HepG2 (cell line): ENCODE results near the gene BABAM1. TPM values are rescaled to one million over a fixed set of nuclear protein-coding genes. Genes with fewer than 3 reads are reported as not detected.

Experiments used
- EZH2 ChIP-seq: conservative IDR thresholded peaks from 2 replicates; pipeline ENCODE4 v1.6.1; 2012; ENCODE audit warnings: mild to moderate bottlenecking, low read depth, low read length, moderate library complexity
- FOXK2 ChIP-seq: fragments of 450-650 bp; IDR thresholded peaks from 2 replicates; pipeline ENCODE4 v1.6.1; 2016
- HDAC6 ChIP-seq: fragments of 200-600 bp; sonication (generic); IDR thresholded peaks from 2 replicates; pipeline ENCODE4 v1.7.0; 2017; ENCODE audit warnings: mild to moderate bottlenecking, antibody characterized with exemption, low read length, low read depth
- HOXD1 ChIP-seq: sonication (generic); formaldehyde crosslinking; IDR thresholded peaks from 2 replicates; pipeline ENCODE4 v1.5.0; 2020; ENCODE audit warnings: missing genetic modification reagents
- MAF1 ChIP-seq: sonication (generic); formaldehyde crosslinking; IDR thresholded peaks from 2 replicates; pipeline ENCODE4 v1.5.0; 2020; ENCODE audit warnings: missing genetic modification reagents, borderline replicate concordance
- MATR3 ChIP-seq: sonication (generic); formaldehyde crosslinking; IDR thresholded peaks from 2 replicates; pipeline ENCODE4 v1.4.0; 2020; ENCODE audit warnings: missing genetic modification reagents
- PHF21A ChIP-seq: sonication (generic); formaldehyde crosslinking; IDR thresholded peaks from 2 replicates; pipeline ENCODE4 v1.5.0; 2020; ENCODE audit warnings: mild to moderate bottlenecking, missing genetic modification reagents
- POLR2G ChIP-seq: fragments of 200-400 bp; formaldehyde crosslinking; IDR thresholded peaks from 2 replicates; pipeline ENCODE4 v1.6.1; 2018; ENCODE audit warnings: mild to moderate bottlenecking, low read depth, low read length, moderate library complexity
- ZNF12 ChIP-seq: sonication (generic); formaldehyde crosslinking; IDR thresholded peaks from 2 replicates; pipeline ENCODE4 v1.5.0; 2020; ENCODE audit warnings: missing genetic modification reagents
- ZNF501 ChIP-seq: sonication (generic); formaldehyde crosslinking; IDR thresholded peaks from 2 replicates; pipeline ENCODE4 v1.5.1; 2020; ENCODE audit warnings: mild to moderate bottlenecking, moderate library complexity, missing genetic modification reagents
- polyA plus RNA-seq, 8 experiments: library from polyadenylated mRNA; depleted of rRNA in 3 of 8; stranded (reverse) in 7 of 8; unstranded in 1 of 8; fragments of >200 nt; fragmentation: Illumina TruSeq in 4 of 8; extraction: Trizol in 4 of 8; gene quantifications; 2 replicates each; pipeline versions ENCODE4 v1.2.1 to v1.2.3, GENCODE V29; 2011 to 2016; ENCODE audit warnings: low read depth in 4 of 8, missing spikeins in 1 of 8, mixed read lengths in 1 of 8; ENCODE audit not compliant: insufficient read depth in 1 of 8
- total RNA-seq, 5 experiments: library from RNA; depleted of rRNA; stranded (reverse); fragments of >200 nt; fragmentation: Illumina TruSeq; extraction: Trizol; gene quantifications; 2 replicates each; pipeline ENCODE4 v1.2.3, GENCODE V29; 2016; ENCODE audit warnings: low read depth in 1 of 5
- TF ChIP-seq, protein P1 (sequence below): sonication (generic); formaldehyde crosslinking; conservative IDR thresholded peaks from 2 replicates; pipeline ENCODE4 v1.4.0; 2020; ENCODE audit warnings: mild to moderate bottlenecking, missing genetic modification reagents, moderate library complexity
- TF ChIP-seq, protein P2 (sequence below), 2 experiments: IDR thresholded peaks; 2 replicates each; pipeline ENCODE4 v1.6.1; 2011 to 2012; ENCODE audit warnings: low read length in 2 of 2, borderline replicate concordance in 1 of 2, low read depth in 1 of 2, mild to moderate bottlenecking in 1 of 2, moderate library complexity in 1 of 2
- TF ChIP-seq, protein P3 (sequence below): sonication (generic); formaldehyde crosslinking; IDR thresholded peaks from 2 replicates; pipeline ENCODE4 v1.4.0; 2020; ENCODE audit warnings: mild to moderate bottlenecking, missing genetic modification reagents
- TF ChIP-seq, protein P4 (sequence below): sonication (generic); formaldehyde crosslinking; IDR thresholded peaks from 2 replicates; pipeline ENCODE4 v1.4.0; 2020; ENCODE audit warnings: missing genetic modification reagents
- TF ChIP-seq, protein P5 (sequence below): IDR thresholded peaks from 2 replicates; pipeline ENCODE4 v1.6.1; 2016; ENCODE audit warnings: low read depth

BABAM1 gene
- total and polyA plus RNA-seq, 2 of the 13 experiments (the other 11 are each of a cell fraction or from before 2014, with no cell fraction given) = 70.0 to 82.0 TPM

DNA sequence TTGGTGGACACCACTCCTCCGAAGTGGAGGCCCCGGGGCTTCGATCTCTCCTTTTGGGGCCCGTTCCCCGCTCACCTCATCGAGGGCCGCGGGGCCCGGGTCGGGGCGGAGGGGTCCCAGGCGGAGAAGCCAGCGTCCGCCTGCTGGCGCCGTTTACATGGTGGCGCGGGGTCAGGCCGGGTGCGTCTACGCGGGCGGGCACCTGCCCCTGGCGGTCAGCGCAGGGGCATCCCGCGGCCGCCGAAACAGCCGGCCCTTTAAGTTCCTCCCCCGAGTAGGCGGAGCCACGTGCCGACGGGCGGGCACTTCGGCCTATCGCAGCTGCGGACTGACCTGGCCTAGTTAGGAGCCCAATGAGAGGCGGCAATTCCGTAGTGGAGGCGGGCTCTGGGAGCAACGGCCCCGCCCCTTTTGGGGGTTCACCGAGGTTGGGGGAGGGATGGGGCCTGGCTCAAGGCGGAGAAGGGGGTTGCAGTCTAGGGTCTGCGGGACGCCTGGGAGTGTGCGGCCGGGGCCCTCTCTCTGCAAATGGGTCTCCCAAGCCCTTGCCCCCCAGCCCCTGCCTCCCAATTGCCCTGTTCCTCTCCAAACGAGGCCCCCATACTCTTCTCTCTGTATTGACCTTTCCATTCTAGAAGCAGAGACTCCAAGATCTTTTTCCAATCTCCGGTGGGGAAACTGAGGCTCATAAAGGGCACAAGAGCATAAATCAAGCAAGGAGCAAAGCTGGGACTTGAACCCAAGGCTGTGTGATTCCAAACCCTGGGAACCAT, 36.1 kb downstream of the BABAM1 start, which contains the start of gene ABHD8 (continued):
- TF ChIP-seq, protein P1, sequence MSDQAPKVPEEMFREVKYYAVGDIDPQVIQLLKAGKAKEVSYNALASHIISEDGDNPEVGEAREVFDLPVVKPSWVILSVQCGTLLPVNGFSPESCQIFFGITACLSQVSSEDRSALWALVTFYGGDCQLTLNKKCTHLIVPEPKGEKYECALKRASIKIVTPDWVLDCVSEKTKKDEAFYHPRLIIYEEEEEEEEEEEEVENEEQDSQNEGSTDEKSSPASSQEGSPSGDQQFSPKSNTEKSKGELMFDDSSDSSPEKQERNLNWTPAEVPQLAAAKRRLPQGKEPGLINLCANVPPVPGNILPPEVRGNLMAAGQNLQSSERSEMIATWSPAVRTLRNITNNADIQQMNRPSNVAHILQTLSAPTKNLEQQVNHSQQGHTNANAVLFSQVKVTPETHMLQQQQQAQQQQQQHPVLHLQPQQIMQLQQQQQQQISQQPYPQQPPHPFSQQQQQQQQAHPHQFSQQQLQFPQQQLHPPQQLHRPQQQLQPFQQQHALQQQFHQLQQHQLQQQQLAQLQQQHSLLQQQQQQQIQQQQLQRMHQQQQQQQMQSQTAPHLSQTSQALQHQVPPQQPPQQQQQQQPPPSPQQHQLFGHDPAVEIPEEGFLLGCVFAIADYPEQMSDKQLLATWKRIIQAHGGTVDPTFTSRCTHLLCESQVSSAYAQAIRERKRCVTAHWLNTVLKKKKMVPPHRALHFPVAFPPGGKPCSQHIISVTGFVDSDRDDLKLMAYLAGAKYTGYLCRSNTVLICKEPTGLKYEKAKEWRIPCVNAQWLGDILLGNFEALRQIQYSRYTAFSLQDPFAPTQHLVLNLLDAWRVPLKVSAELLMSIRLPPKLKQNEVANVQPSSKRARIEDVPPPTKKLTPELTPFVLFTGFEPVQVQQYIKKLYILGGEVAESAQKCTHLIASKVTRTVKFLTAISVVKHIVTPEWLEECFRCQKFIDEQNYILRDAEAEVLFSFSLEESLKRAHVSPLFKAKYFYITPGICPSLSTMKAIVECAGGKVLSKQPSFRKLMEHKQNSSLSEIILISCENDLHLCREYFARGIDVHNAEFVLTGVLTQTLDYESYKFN (CRISPR knock-in tag) = no peak
- peak; percentile 77; the same call in 1 of the 2 replicates for TF ChIP-seq HOXD1
- TF ChIP-seq, protein P2, sequence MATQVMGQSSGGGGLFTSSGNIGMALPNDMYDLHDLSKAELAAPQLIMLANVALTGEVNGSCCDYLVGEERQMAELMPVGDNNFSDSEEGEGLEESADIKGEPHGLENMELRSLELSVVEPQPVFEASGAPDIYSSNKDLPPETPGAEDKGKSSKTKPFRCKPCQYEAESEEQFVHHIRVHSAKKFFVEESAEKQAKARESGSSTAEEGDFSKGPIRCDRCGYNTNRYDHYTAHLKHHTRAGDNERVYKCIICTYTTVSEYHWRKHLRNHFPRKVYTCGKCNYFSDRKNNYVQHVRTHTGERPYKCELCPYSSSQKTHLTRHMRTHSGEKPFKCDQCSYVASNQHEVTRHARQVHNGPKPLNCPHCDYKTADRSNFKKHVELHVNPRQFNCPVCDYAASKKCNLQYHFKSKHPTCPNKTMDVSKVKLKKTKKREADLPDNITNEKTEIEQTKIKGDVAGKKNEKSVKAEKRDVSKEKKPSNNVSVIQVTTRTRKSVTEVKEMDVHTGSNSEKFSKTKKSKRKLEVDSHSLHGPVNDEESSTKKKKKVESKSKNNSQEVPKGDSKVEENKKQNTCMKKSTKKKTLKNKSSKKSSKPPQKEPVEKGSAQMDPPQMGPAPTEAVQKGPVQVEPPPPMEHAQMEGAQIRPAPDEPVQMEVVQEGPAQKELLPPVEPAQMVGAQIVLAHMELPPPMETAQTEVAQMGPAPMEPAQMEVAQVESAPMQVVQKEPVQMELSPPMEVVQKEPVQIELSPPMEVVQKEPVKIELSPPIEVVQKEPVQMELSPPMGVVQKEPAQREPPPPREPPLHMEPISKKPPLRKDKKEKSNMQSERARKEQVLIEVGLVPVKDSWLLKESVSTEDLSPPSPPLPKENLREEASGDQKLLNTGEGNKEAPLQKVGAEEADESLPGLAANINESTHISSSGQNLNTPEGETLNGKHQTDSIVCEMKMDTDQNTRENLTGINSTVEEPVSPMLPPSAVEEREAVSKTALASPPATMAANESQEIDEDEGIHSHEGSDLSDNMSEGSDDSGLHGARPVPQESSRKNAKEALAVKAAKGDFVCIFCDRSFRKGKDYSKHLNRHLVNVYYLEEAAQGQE (IDR thresholded peaks at IDR 0.05; ENCODE audit: borderline replicate concordance in 1 of 2, low read depth in 1 of 2, low read length in 2 of 2) = no peak
- TF ChIP-seq, protein P3, sequence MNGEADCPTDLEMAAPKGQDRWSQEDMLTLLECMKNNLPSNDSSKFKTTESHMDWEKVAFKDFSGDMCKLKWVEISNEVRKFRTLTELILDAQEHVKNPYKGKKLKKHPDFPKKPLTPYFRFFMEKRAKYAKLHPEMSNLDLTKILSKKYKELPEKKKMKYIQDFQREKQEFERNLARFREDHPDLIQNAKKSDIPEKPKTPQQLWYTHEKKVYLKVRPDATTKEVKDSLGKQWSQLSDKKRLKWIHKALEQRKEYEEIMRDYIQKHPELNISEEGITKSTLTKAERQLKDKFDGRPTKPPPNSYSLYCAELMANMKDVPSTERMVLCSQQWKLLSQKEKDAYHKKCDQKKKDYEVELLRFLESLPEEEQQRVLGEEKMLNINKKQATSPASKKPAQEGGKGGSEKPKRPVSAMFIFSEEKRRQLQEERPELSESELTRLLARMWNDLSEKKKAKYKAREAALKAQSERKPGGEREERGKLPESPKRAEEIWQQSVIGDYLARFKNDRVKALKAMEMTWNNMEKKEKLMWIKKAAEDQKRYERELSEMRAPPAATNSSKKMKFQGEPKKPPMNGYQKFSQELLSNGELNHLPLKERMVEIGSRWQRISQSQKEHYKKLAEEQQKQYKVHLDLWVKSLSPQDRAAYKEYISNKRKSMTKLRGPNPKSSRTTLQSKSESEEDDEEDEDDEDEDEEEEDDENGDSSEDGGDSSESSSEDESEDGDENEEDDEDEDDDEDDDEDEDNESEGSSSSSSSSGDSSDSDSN (CRISPR knock-in tag) = peak; percentile 73
- no peak for TF ChIP-seq MAF1
- TF ChIP-seq PHF21A (CRISPR knock-in tag) = 0 out of 2 replicates have a peak, but pooled peaks have one; percentile 41
- TF ChIP-seq, protein P4, sequence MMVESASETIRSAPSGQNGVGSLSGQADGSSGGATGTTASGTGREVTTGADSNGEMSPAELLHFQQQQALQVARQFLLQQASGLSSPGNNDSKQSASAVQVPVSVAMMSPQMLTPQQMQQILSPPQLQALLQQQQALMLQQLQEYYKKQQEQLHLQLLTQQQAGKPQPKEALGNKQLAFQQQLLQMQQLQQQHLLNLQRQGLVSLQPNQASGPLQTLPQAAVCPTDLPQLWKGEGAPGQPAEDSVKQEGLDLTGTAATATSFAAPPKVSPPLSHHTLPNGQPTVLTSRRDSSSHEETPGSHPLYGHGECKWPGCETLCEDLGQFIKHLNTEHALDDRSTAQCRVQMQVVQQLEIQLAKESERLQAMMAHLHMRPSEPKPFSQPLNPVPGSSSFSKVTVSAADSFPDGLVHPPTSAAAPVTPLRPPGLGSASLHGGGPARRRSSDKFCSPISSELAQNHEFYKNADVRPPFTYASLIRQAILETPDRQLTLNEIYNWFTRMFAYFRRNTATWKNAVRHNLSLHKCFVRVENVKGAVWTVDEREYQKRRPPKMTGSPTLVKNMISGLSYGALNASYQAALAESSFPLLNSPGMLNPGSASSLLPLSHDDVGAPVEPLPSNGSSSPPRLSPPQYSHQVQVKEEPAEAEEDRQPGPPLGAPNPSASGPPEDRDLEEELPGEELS = peak; percentile 32; the same call in 1 of the 2 replicates
- no peak for TF ChIP-seq EZH2
- TF ChIP-seq ZNF501 = no peak; the same call in 1 of the 2 replicates
- no peak for TF ChIP-seq MATR3 (CRISPR knock-in tag)
- TF ChIP-seq POLR2G = peak; percentile 79
- TF ChIP-seq HDAC6 = no peak
- TF ChIP-seq FOXK2 = 0 out of 2 replicates have a peak, but pooled peaks have one; percentile 41
- TF ChIP-seq ZNF12 (CRISPR knock-in tag) = no peak
- TF ChIP-seq, protein P5, sequence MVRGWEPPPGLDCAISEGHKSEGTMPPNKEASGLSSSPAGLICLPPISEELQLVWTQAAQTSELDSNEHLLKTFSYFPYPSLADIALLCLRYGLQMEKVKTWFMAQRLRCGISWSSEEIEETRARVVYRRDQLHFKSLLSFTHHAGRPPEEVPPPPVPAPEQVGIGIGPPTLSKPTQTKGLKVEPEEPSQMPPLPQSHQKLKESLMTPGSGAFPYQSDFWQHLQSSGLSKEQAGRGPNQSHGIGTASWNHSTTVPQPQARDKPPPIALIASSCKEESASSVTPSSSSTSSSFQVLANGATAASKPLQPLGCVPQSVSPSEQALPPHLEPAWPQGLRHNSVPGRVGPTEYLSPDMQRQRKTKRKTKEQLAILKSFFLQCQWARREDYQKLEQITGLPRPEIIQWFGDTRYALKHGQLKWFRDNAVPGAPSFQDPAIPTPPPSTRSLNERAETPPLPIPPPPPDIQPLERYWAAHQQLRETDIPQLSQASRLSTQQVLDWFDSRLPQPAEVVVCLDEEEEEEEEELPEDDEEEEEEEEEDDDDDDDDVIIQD (CRISPR knock-in tag) = 0 out of 2 replicates have a peak, but pooled peaks have one; percentile 34
